Measurements from ENCODE around the gene PPP3CA.
"Not testable (repeated sequence)": the region's sequence is repeated elsewhere in the genome, so short reads cannot be mapped to it uniquely, and the experiment has no call there.

PPP3CA gene

GRCh38 chr4:101211146-101211553 is 136.2 kb downstream of the PPP3CA start:
- no peak for DNase-seq (ENCODE audit: low read depth)

GRCh38 chr4:101210331-101210730 is 137.0 kb downstream of the PPP3CA start:
- no peak for DNase-seq (ENCODE audit: low read depth)

- DNase-seq (ENCODE audit: low read depth): no peak
These were observed 139.2 kb downstream of the PPP3CA start for GRCh38 chr4:101208171-101208570.

- no peak for DNase-seq (ENCODE audit: low read depth)
These were observed 141.4 kb downstream of the PPP3CA start for GRCh38 chr4:101205916-101206315.

GRCh38 chr4:101201421-101201820 is 145.9 kb downstream of the PPP3CA start:
- no peak for DNase-seq (ENCODE audit: low read depth)

- DNase-seq (ENCODE audit: low read depth): no peak
These were observed 146.8 kb downstream of the PPP3CA start for GRCh38 chr4:101200561-101200960.

GRCh38 chr4:101199507-101200285 is 147.6 kb downstream of the PPP3CA start:
- no peak for DNase-seq (ENCODE audit: low read depth)

- DNase-seq (ENCODE audit: low read depth): no peak
These were observed 148.5 kb downstream of the PPP3CA start for GRCh38 chr4:101198682-101199339.

- no peak for DNase-seq (ENCODE audit: low read depth)
These were observed 150.0 kb downstream of the PPP3CA start for GRCh38 chr4:101197350-101197749.

GRCh38 chr4:101192244-101192643 is 155.1 kb downstream of the PPP3CA start:
- DNase-seq (ENCODE audit: low read depth): no peak

GRCh38 chr4:101191302-101192098 is 155.8 kb downstream of the PPP3CA start:
- no peak for DNase-seq (ENCODE audit: low read depth)

GRCh38 chr4:101190751-101191150 is 156.6 kb downstream of the PPP3CA start:
- DNase-seq (ENCODE audit: low read depth): no peak

GRCh38 chr4:101188906-101189305 is 158.4 kb downstream of the PPP3CA start:
- no peak for DNase-seq (ENCODE audit: low read depth)

GRCh38 chr4:101187841-101188240 is 159.5 kb downstream of the PPP3CA start:
- DNase-seq (ENCODE audit: low read depth): no peak

GRCh38 chr4:101186567-101187184 is 160.7 kb downstream of the PPP3CA start:
- no peak for DNase-seq (ENCODE audit: low read depth)

- no peak for DNase-seq (ENCODE audit: low read depth)
These were observed 162.7 kb downstream of the PPP3CA start for GRCh38 chr4:101184668-101185067.

- no peak for DNase-seq (ENCODE audit: low read depth)
These were observed 163.5 kb downstream of the PPP3CA start for GRCh38 chr4:101183666-101184373.

- DNase-seq (ENCODE audit: low read depth): no peak
These were observed 164.1 kb downstream of the PPP3CA start for GRCh38 chr4:101183221-101183620.

- not testable (repeated sequence) for DNase-seq (ENCODE audit: low read depth)
These were observed 164.6 kb downstream of the PPP3CA start for GRCh38 chr4:101182688-101183087.

- DNase-seq (ENCODE audit: low read depth): no peak
These were observed 168.6 kb downstream of the PPP3CA start for GRCh38 chr4:101178731-101179130.

GRCh38 chr4:101177154-101177553 is 170.2 kb downstream of the PPP3CA start:
- no peak for DNase-seq (ENCODE audit: low read depth)

Data from stimulated activated CD8-positive, alpha-beta memory T cell treated with anti-CD3 and anti-CD28 coated beads, Interleukin-15, amount 100 ng/mL, for 1 hour (primary cell).